IMR-90 (cell line): Measurements from ENCODE around the gene BLVRA. TPM values are rescaled to one million over a fixed set of nuclear protein-coding genes. Genes with fewer than 3 reads are reported as not detected.

Experiments
- ATAC-seq: fragments of 200-7000 bp; cut with Tn5 transposase; 2 replicates; pipeline ENCODE4 v1.9.1; 2020; ENCODE audit warnings: low read depth, mild to moderate bottlenecking, moderate library complexity
- BruUV-seq: library from RNA; stranded (reverse); fragments of 400-500 nt; replicated peaks from 2 replicates; lab custom pipeline; 2021; lab: Mats Ljungman, UMichigan
- CTCF ChIA-PET: fragments of 300-600 bp; formaldehyde crosslinking; extraction: SDS; loops from one replicate; lab custom pipeline; 2021; ENCODE audit warnings: antibody characterized with exemption; lab: Yijun Ruan, JAX
- POLR2A ChIA-PET: fragments of 300-600 bp; sonication (Branson Sonifier 250); formaldehyde crosslinking; loops from one replicate; lab custom pipeline; 2022; ENCODE audit warnings: antibody characterized with exemption; ENCODE audit not compliant: unreplicated experiment; lab: Charles Lee
- DNase-seq: peaks from one replicate; pipeline ENCODE4 v3.0.0; 2013
- H2AFZ ChIP-seq: replicated peaks from 2 replicates; pipeline ENCODE3; 2013; ENCODE audit warnings: low read length, mild to moderate bottlenecking; ENCODE audit not compliant: poor library complexity
- H2AK5ac ChIP-seq: 2 replicates; pipeline ENCODE4 v1.6.1; 2013; ENCODE audit warnings: low read depth, low read length, inconsistent platforms
- H2AK9ac ChIP-seq: replicated peaks from 2 replicates; pipeline ENCODE3; 2013; ENCODE audit warnings: mild to moderate bottlenecking, low read depth, low read length, moderate library complexity; ENCODE audit not compliant: poor library complexity
- H2BK120ac ChIP-seq: 2 replicates; pipeline ENCODE4 v1.6.1; 2013; ENCODE audit warnings: low read depth, low read length, inconsistent platforms
- H2BK15ac ChIP-seq: 3 replicates; pipeline ENCODE4 v1.6.1; 2013; ENCODE audit warnings: low read depth, low read length, inconsistent platforms
- H2BK20ac ChIP-seq: 2 replicates; pipeline ENCODE4 v1.6.1; 2013; ENCODE audit warnings: low read depth, mild to moderate bottlenecking, inconsistent platforms, low read length, moderate library complexity
- H2BK5ac ChIP-seq: 2 replicates; pipeline ENCODE4 v1.6.1; 2013; ENCODE audit warnings: mild to moderate bottlenecking, low read depth, low read length, inconsistent platforms; ENCODE audit not compliant: poor library complexity, severe bottlenecking
- H3K14ac ChIP-seq: replicated peaks from 2 replicates; pipeline ENCODE4 v1.6.1; 2013; ENCODE audit warnings: low read depth, low read length, inconsistent platforms
- H3K18ac ChIP-seq: 2 replicates; pipeline ENCODE4 v1.6.1; 2013; ENCODE audit warnings: low read depth, low read length, control low read depth
- H3K23ac ChIP-seq: 2 replicates; pipeline ENCODE4 v1.6.1; 2013; ENCODE audit warnings: low read depth, low read length, inconsistent platforms
- H3K27ac ChIP-seq: 2 replicates; pipeline ENCODE4 v1.5.1; 2013; ENCODE audit warnings: mild to moderate bottlenecking, control low read depth, low read length; ENCODE audit not compliant: insufficient read depth
- H3K27me3 ChIP-seq: 2 replicates; pipeline ENCODE4 v1.6.1; 2013; ENCODE audit warnings: low read length; ENCODE audit not compliant: control insufficient read depth, insufficient read depth
- H3K36me3 ChIP-seq: 2 replicates; pipeline ENCODE4 v1.6.1; 2013; ENCODE audit warnings: low read length, mixed read lengths; ENCODE audit not compliant: control insufficient read depth, insufficient read depth
- H3K4ac ChIP-seq: 2 replicates; pipeline ENCODE4 v1.6.1; 2013; ENCODE audit warnings: low read depth, low read length, inconsistent platforms
- H3K4me1 ChIP-seq: 2 replicates; pipeline ENCODE4 v1.6.1; 2013; ENCODE audit warnings: low read length, mixed read lengths; ENCODE audit not compliant: control insufficient read depth, insufficient read depth
- H3K4me2 ChIP-seq: 2 replicates; pipeline ENCODE4 v1.6.1; 2013; ENCODE audit warnings: low read depth, mild to moderate bottlenecking, control low read depth, low read length, moderate library complexity
- H3K4me3 ChIP-seq: 2 replicates; pipeline ENCODE4 v1.5.1; 2013; ENCODE audit warnings: low read depth, mild to moderate bottlenecking, control low read depth, low read length, moderate library complexity; ENCODE audit not compliant: insufficient read depth
- H3K56ac ChIP-seq: 2 replicates; pipeline ENCODE4 v1.6.1; 2013; ENCODE audit warnings: low read length, inconsistent platforms; ENCODE audit not compliant: insufficient read depth; ENCODE audit errors: extremely low read depth
- H3K79me1 ChIP-seq, 2 experiments: 2 replicates each; pipeline ENCODE4 v1.6.1; 2013; ENCODE audit warnings: low read length in 2 of 2, inconsistent platforms in 1 of 2, low read depth in 1 of 2
- H3K9ac ChIP-seq: 2 replicates; pipeline ENCODE4 v1.6.1; 2013; ENCODE audit warnings: low read depth, low read length, control low read depth
- H3K9me1 ChIP-seq: 2 replicates; pipeline ENCODE4 v1.6.1; 2013; ENCODE audit warnings: low read length, inconsistent platforms; ENCODE audit not compliant: insufficient read depth
- H3K9me3 ChIP-seq: 2 replicates; pipeline ENCODE4 v1.6.1; 2013; ENCODE audit warnings: low read length; ENCODE audit not compliant: control insufficient read depth, insufficient read depth
- H4K20me1 ChIP-seq: 2 replicates; pipeline ENCODE4 v1.6.1; 2013; ENCODE audit warnings: low read length, inconsistent platforms; ENCODE audit not compliant: insufficient read depth
- H4K5ac ChIP-seq: 2 replicates; pipeline ENCODE4 v1.6.1; 2013; ENCODE audit warnings: mild to moderate bottlenecking, low read depth, low read length, control low read depth
- H4K8ac ChIP-seq, 2 experiments: 2 replicates each; pipeline ENCODE4 v1.6.1; 2013; ENCODE audit warnings: low read depth in 2 of 2, low read length in 2 of 2, control low read depth in 1 of 2, inconsistent platforms in 1 of 2
- H4K91ac ChIP-seq: 2 replicates; pipeline ENCODE4 v1.6.1; 2013; ENCODE audit warnings: low read depth, low read length, inconsistent platforms; ENCODE audit not compliant: insufficient read depth
- BHLHE40 ChIP-seq: fragments of 150-350 bp; IDR thresholded peaks from 2 replicates; pipeline ENCODE4 v1.6.1; 2016; ENCODE audit warnings: mild to moderate bottlenecking, low read depth, low read length
- CEBPB ChIP-seq: IDR thresholded peaks from 2 replicates; pipeline ENCODE4 v1.6.1; 2012; ENCODE audit warnings: low read depth, low read length, improper control_type of control experiment
- CHD1 ChIP-seq: IDR thresholded peaks from 2 replicates; pipeline ENCODE4 v1.6.1; 2012; ENCODE audit warnings: low read depth, low read length, improper control_type of control experiment
- ELK1 ChIP-seq: fragments of 150-350 bp; IDR thresholded peaks from 2 replicates; pipeline ENCODE4 v1.6.1; 2016; ENCODE audit warnings: low read depth, mild to moderate bottlenecking, low read length, moderate library complexity, borderline replicate concordance
- FOS ChIP-seq: fragments of 150-350 bp; IDR thresholded peaks from 2 replicates; pipeline ENCODE4 v1.6.1; 2016; ENCODE audit warnings: low read depth, low read length
- MAFK ChIP-seq: IDR thresholded peaks from 2 replicates; pipeline ENCODE4 v1.6.1; 2012; ENCODE audit warnings: low read depth, low read length, improper control_type of control experiment
- MAZ ChIP-seq: IDR thresholded peaks from 2 replicates; pipeline ENCODE4 v1.6.1; 2012; ENCODE audit warnings: low read depth, mild to moderate bottlenecking, low read length, improper control_type of control experiment, moderate library complexity, borderline replicate concordance
- MXI1 ChIP-seq: IDR thresholded peaks from 2 replicates; pipeline ENCODE4 v1.6.1; 2012; ENCODE audit warnings: low read depth, mild to moderate bottlenecking, low read length, moderate library complexity, borderline replicate concordance
- NFE2L2 ChIP-seq: fragments of 150-350 bp; IDR thresholded peaks from 2 replicates; pipeline ENCODE4 v1.6.1; 2016; ENCODE audit warnings: low read depth, mild to moderate bottlenecking, low read length
- POLR2A ChIP-seq: IDR thresholded peaks from 2 replicates; pipeline ENCODE4 v1.6.1; 2012; ENCODE audit warnings: mild to moderate bottlenecking, low read depth, low read length
- RAD21 ChIP-seq: IDR thresholded peaks from 2 replicates; pipeline ENCODE4 v1.6.1; 2012; ENCODE audit warnings: low read length, improper control_type of control experiment
- RCOR1 ChIP-seq: IDR thresholded peaks from 2 replicates; pipeline ENCODE4 v1.6.1; 2012; ENCODE audit warnings: mild to moderate bottlenecking, low read length, improper control_type of control experiment; ENCODE audit not compliant: insufficient replicate concordance
- RFX5 ChIP-seq: IDR thresholded peaks from 2 replicates; pipeline ENCODE4 v1.8.0; 2012; ENCODE audit warnings: low read depth, mild to moderate bottlenecking, low read length, moderate library complexity
- SMC3 ChIP-seq: fragments of 150-350 bp; IDR thresholded peaks from 2 replicates; pipeline ENCODE4 v1.6.1; 2016; ENCODE audit warnings: low read depth, mild to moderate bottlenecking, antibody characterized with exemption, low read length, moderate library complexity
- USF2 ChIP-seq: fragments of 150-350 bp; IDR thresholded peaks from 2 replicates; pipeline ENCODE4 v1.6.1; 2017; ENCODE audit warnings: mild to moderate bottlenecking, antibody characterized with exemption, low read length, low read depth
- WGBS, 2 experiments: methylation state at CpG; one replicate each; pipeline versions ENCODE4 v1.1.5 to v1.1.7; 2013; ENCODE audit warnings: missing lambda C conversion rate in 2 of 2; ENCODE audit not compliant: insufficient read length in 1 of 2; ENCODE audit errors: extremely low coverage in 2 of 2; 5-methylcytosine and 5-hydroxymethylcytosine counted together
- dilution Hi-C: fragments of 300-500 bp; cut with HindIII; formaldehyde crosslinking; loops from one replicate; pipeline ENCODE4 v1.14.3; 2018; ENCODE audit warnings: low sequenced_read_pairs; ENCODE audit not compliant: unreplicated experiment
- in situ Hi-C: fragments of 300-500 bp; cut with MboI; formaldehyde crosslinking; loops from 3 replicates; pipeline ENCODE4 v1.14.3; 2019; ENCODE audit warnings: low sequenced_read_pairs, inconsistent platforms, mixed read lengths
- intact Hi-C: fragments of 100-400 bp; cut with micrococcal nuclease; formaldehyde crosslinking; loops from 2 replicates; pipeline ENCODE4 v1.10.0; 2022
- polyA plus RNA-seq, 3 experiments: library from polyadenylated mRNA; depleted of rRNA; stranded (reverse); fragments of >200 nt; gene quantifications; 2 replicates each; pipeline ENCODE4 v1.2.3, GENCODE V29; 2012; ENCODE audit warnings: low replicate concordance in 1 of 3
- total RNA-seq: library from RNA; depleted of rRNA; stranded (reverse); fragments of >200 nt; gene quantifications from 2 replicates; pipeline ENCODE4 v1.2.3, GENCODE V29; 2012
- TF ChIP-seq, protein P1 (sequence below): conservative IDR thresholded peaks from 2 replicates; pipeline ENCODE4 v1.5.1; 2012; ENCODE audit warnings: mild to moderate bottlenecking, low read depth, low read length, improper control_type of control experiment

Gene BLVRA
- total and polyA plus RNA-seq, 2 of the 4 experiments (the other 2 are of a cell fraction) = 32.3 to 47.1 TPM

DNA sequence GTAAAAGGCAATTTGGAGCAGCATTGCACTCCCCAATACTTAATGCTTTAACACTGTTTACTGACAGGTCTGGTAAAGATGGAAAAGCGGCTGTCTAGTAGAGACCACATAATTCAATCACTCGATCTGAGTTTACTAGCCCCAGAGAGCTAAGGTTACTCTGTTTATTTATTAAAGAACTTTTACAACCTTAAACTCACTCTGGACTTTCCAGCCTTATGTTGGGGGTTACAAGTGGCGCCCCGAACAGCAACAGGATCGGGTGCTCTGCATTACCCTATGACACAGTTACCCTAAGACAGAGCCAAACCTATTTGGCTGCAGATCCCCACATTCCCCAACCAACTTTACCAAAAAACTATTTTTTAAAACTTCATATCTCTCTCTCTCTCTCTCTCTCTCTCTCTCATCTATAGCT is 66.9 kb downstream of the BLVRA start:
- H2BK5ac ChIP-seq = no peak overlapping the region
- H4K91ac ChIP-seq = no peak overlapping the region
- no peaks in the 10 kb centered on the region; the same call in 1 of the 2 replicates for H3K9me3 ChIP-seq
- no peak overlapping the region for H3K4me3 ChIP-seq
- ATAC-seq (no peak), DNase-seq (no peak)
- CTCF ChIA-PET = interaction anchor here (1.0 kb wide), 1 partner anchor 13 kb away, joined by 3 read pairs; no protein-coding TSS in a partner anchor
- no peak overlapping the region for H3K9ac ChIP-seq
- dilution Hi-C loops (no loop called here), intact Hi-C loops (no loop called here), in situ Hi-C loops (loop anchor here (25.0 kb wide), 1 partner anchor 888 kb away; the partner anchor contains the start of genes MRPL32 and PSMA2)
- TF ChIP-seq, protein P1, sequence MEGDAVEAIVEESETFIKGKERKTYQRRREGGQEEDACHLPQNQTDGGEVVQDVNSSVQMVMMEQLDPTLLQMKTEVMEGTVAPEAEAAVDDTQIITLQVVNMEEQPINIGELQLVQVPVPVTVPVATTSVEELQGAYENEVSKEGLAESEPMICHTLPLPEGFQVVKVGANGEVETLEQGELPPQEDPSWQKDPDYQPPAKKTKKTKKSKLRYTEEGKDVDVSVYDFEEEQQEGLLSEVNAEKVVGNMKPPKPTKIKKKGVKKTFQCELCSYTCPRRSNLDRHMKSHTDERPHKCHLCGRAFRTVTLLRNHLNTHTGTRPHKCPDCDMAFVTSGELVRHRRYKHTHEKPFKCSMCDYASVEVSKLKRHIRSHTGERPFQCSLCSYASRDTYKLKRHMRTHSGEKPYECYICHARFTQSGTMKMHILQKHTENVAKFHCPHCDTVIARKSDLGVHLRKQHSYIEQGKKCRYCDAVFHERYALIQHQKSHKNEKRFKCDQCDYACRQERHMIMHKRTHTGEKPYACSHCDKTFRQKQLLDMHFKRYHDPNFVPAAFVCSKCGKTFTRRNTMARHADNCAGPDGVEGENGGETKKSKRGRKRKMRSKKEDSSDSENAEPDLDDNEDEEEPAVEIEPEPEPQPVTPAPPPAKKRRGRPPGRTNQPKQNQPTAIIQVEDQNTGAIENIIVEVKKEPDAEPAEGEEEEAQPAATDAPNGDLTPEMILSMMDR = no peak
- TF ChIP-seq CHD1 (no peak), BHLHE40 (no peak), RCOR1 (no peak), MAFK (no peak), SMC3 (no peak), POLR2A (no peak), CEBPB (no peak), RFX5 (no peak), MAZ (no peak), USF2 (no peak), FOS (no peak), ELK1 (no peak), NFE2L2 (no peak), RAD21 (no peak), MXI1 (no peak)
- H3K23ac ChIP-seq = no peak overlapping the region
- no peaks in the 10 kb centered on the region for H3K36me3 ChIP-seq
- no peak overlapping the region for H3K18ac ChIP-seq
- H3K14ac ChIP-seq = no peak overlapping the region
- POLR2A ChIA-PET = no interaction called here
- H4K8ac ChIP-seq = no peak overlapping the region
- H3K79me1 ChIP-seq = no peaks in the 10 kb centered on the region
- no peaks in the 10 kb centered on the region for H4K20me1 ChIP-seq
- no peak overlapping the region for H4K5ac ChIP-seq
- H3K27ac ChIP-seq = no peak overlapping the region
- H3K4ac ChIP-seq = no peak overlapping the region
- no CpG with 5 or more reads among the region's 5 CpGs for WGBS, 2 experiments
- no peak overlapping the region for H2BK15ac ChIP-seq
- H3K4me2 ChIP-seq = no peak overlapping the region
- no peak overlapping the region for H3K56ac ChIP-seq
- no peak overlapping the region for H2BK120ac ChIP-seq
- no peak overlapping the region for H2AK5ac ChIP-seq
- H2AK9ac ChIP-seq = no peak overlapping the region
- H2AFZ ChIP-seq = no peak overlapping the region
- peaks cover 45% of the 10 kb centered on the region for H3K27me3 ChIP-seq
- no peaks in the 10 kb centered on the region for H3K4me1 ChIP-seq
- no peak overlapping the region for H2BK20ac ChIP-seq
- no TSS peak for BruUV-seq
- H3K9me1 ChIP-seq = no peaks in the 10 kb centered on the region; the same call in 1 of the 2 replicates
